CD4-positive, alpha-beta T cell treated with Interferon gamma for 1 hour (primary cell): Measurements from ENCODE around the gene ICAM1.
A peak's percentile ranks its signal among the peaks of the same experiment; 100 is the strongest.

Source experiments
- DNase-seq: peaks from one replicate; pipeline ENCODE4 v3.0.0-alpha.2; 2020

The ICAM1 gene

GRCh38 chr19:10328558-10329429, 57.9 kb downstream of the ICAM1 start:
- DNase-seq, result no peak

GRCh38 chr19:10329555-10329954, 58.6 kb downstream of the ICAM1 start:
- no peak for DNase-seq

GRCh38 chr19:10332158-10332964, 61.4 kb downstream of the ICAM1 start:
- DNase-seq, result no peak

- DNase-seq, result peak; percentile 97
Observed at GRCh38 chr19:10332965-10333757, 62.2 kb downstream of the ICAM1 start, which contains the start of gene RAVER1. Gene RAVER1, minus strand, starts transcription at chr19:10333529. Its CDS starts 22 bp downstream, at chr19:10333507.

GRCh38 chr19:10333758-10334587, 63.1 kb downstream of the ICAM1 start:
- DNase-seq, result no peak

GRCh38 chr19:10334588-10335351, 63.9 kb downstream of the ICAM1 start:
- DNase-seq, result peak; percentile 22

GRCh38 chr19:10335352-10335985, 64.5 kb downstream of the ICAM1 start:
- no peak for DNase-seq
